ENCODE measurements around the gene LRRN2.

LRRN2 gene

GRCh38 chr1:204578867-204579664 is 106.5 kb downstream of the LRRN2 start:
- H3K27me3 ChIP-seq = no peaks in the 10 kb centered on the region
- TF ChIP-seq, protein P1, sequence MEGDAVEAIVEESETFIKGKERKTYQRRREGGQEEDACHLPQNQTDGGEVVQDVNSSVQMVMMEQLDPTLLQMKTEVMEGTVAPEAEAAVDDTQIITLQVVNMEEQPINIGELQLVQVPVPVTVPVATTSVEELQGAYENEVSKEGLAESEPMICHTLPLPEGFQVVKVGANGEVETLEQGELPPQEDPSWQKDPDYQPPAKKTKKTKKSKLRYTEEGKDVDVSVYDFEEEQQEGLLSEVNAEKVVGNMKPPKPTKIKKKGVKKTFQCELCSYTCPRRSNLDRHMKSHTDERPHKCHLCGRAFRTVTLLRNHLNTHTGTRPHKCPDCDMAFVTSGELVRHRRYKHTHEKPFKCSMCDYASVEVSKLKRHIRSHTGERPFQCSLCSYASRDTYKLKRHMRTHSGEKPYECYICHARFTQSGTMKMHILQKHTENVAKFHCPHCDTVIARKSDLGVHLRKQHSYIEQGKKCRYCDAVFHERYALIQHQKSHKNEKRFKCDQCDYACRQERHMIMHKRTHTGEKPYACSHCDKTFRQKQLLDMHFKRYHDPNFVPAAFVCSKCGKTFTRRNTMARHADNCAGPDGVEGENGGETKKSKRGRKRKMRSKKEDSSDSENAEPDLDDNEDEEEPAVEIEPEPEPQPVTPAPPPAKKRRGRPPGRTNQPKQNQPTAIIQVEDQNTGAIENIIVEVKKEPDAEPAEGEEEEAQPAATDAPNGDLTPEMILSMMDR (IDR thresholded peaks at IDR 0.05; ENCODE audit: low read depth, low read length) = no peak
- no peak overlapping the region for H3K4me3 ChIP-seq (ENCODE audit: low read depth, low read length)
- H3K4me1 ChIP-seq = peaks cover 32% of the 10 kb centered on the region
- H3K36me3 ChIP-seq = no peaks in the 10 kb centered on the region
- DNase-seq = peak; percentile 62
- H3K9me3 ChIP-seq = no peaks in the 10 kb centered on the region

DNA sequence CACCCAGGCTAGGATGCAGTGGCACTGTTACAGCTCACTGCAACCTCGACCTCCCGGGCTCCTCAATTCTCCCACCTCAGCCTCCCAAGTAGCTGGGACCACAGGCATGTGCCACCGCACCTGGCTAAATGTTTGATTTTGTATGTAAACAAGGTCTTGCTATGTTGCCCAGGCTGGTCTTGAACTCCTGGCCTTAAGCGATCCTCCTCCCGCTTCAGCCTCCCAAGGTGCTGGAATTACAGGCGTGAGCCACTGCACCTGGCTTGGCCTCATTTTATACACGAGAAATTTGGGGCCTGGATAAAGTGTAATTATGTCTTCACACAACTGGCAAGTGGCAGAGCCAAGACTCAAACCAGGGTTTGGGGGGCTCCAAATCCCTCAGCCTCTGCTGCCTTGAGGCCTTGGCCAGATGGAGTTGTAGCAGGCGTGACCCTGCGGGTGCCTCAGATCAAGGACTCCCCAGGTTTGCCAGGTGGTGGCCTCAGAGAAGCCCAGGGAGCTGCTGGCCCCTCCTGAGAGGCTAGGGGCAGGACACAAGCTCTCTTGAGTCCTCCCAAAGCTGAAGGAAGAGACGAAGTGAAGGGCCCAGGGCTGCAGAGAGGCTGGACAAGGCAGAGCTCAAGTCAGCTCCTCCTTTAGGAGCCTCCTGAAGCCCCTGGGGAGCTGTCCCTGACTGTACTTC is 107.6 kb downstream of the LRRN2 start:
- no peak overlapping the region for H3K4me3 ChIP-seq (ENCODE audit: low read depth, low read length)
- TF ChIP-seq, protein P1 (IDR thresholded peaks at IDR 0.05; ENCODE audit: low read depth, low read length) = no peak
- H3K27me3 ChIP-seq = no peaks in the 10 kb centered on the region
- H3K9me3 ChIP-seq = no peaks in the 10 kb centered on the region
- no peaks in the 10 kb centered on the region for H3K36me3 ChIP-seq
- no peak for DNase-seq
- peaks cover 40% of the 10 kb centered on the region for H3K4me1 ChIP-seq

- Histone ChIP-seq H3K4me3 (ENCODE audit: low read depth, low read length) (no peak overlapping the region), H3K27me3 (no peaks in the 10 kb centered on the region), H3K9me3 (no peaks in the 10 kb centered on the region), H3K36me3 (no peaks in the 10 kb centered on the region), H3K4me1 (peaks cover 40% of the 10 kb centered on the region)
- no peak for DNase-seq
- TF ChIP-seq, protein P1 (IDR thresholded peaks at IDR 0.05; ENCODE audit: low read depth, low read length) = no peak
These were observed 109.1 kb downstream of the LRRN2 start for GRCh38 chr1:204576422-204576821.

DNA sequence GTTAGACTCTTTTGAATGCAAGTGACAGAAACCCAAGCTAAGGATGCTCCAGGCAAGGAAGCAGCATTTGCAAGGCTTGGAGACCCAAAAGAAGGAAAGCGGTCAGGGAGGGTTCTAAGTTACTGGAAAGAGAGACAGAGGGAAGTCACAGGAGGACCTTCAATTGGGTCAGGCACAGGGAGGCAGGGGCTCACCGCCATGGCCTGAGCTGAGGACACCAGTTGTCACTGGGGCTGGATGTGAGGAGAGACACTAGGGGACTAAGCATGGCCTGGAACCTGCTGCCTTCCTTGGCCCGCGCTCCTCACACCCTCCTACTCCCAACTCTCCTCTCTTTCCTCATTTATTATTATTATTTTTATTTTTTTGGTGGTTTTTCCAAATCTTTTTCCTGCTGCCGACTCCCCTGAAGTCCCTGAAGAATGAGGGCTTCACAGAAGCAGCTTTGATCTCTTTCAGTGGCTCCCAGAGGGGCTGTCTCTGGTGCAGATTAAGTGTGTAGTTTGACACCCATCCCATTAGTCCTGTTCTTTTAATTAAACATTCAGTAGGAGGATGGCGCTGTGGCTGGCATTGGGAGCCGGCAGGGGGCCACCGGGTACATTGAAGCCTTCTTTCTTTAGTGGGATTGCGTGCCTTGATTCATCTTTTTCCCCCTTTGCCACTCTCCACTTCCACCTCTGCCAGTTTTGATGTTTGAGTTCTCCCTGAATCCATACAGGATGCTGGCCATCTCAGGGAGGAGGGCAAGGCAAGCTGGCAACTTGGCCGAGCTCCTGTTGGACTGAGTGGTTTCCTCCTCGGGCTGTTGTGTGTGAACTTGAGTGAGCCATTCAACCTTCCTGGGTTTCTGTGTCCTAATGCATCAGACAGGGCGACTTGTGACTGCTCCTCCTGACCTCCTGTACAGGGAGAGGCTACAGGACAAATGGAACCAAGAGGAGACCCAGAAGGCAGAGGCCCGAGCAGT is 110.0 kb downstream of the LRRN2 start:
- Histone ChIP-seq H3K27me3 (no peaks in the 10 kb centered on the region), H3K9me3 (no peaks in the 10 kb centered on the region), H3K4me3 (ENCODE audit: low read depth, low read length) (no peak overlapping the region), H3K36me3 (no peaks in the 10 kb centered on the region), H3K4me1 (peaks cover 40% of the 10 kb centered on the region)
- DNase-seq = no peak
- TF ChIP-seq, protein P1 (IDR thresholded peaks at IDR 0.05; ENCODE audit: low read depth, low read length) = no peak

DNA sequence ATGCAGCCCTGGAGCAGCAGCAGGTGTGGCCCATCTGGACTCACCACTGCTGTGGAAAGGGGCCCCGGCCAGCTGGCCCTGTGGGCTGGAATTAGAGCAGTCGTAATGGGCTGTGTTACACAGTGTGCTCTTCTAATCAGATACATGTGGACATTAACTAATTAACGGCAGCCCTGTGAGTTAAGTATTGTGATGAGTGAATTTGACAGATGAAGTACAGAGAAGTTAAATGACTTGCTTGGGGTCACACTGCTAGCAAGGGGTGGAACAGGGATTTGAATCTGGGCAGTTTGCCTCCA is 110.7 kb downstream of the LRRN2 start:
- Histone ChIP-seq H3K9me3 (no peaks in the 10 kb centered on the region), H3K27me3 (no peaks in the 10 kb centered on the region), H3K4me3 (ENCODE audit: low read depth, low read length) (no peak overlapping the region), H3K4me1 (peaks cover 40% of the 10 kb centered on the region), H3K36me3 (no peaks in the 10 kb centered on the region)
- TF ChIP-seq, protein P1 (IDR thresholded peaks at IDR 0.05; ENCODE audit: low read depth, low read length) = no peak
- peak; percentile 87 for DNase-seq
